Activated CD8-positive, alpha-beta T cell treated with anti-CD3 and anti-CD28 coated beads for 36 hours (primary cell): ENCODE measurements around the gene NOTCH3. TPM values are rescaled to one million over a fixed set of nuclear protein-coding genes. Genes with fewer than 3 reads are reported as not detected.

Experiments
- ATAC-seq: fragments of 200-7000 bp; cut with Tn5 transposase; one replicate; pipeline ENCODE4 v1.10.0; 2021; ENCODE audit warnings: mild to moderate bottlenecking, moderate library complexity
- CTCF ChIA-PET: fragments of 350-600 bp; sonication (Branson Sonifier 250); formaldehyde crosslinking; loops from one replicate; lab custom pipeline; 2021; ENCODE audit warnings: antibody characterized with exemption; lab: Charles Lee
- POLR2A ChIA-PET: fragments of 350-600 bp; sonication (Branson Sonifier 250); formaldehyde crosslinking; loops from one replicate; lab custom pipeline; 2021; ENCODE audit warnings: antibody characterized with exemption; lab: Charles Lee
- DNase-seq: peaks from one replicate; pipeline ENCODE4 v3.0.0-alpha.2; 2020
- H3K27ac Mint-ChIP-seq: one replicate; pipeline ENCODE4 v1.8.0; 2021; ENCODE audit warnings: mild to moderate bottlenecking, mixed read lengths
- H3K27me3 Mint-ChIP-seq: one replicate; pipeline ENCODE4 v1.8.0; 2021; ENCODE audit warnings: mixed read lengths
- H3K36me3 Mint-ChIP-seq: one replicate; pipeline ENCODE4 v1.8.0; 2021; ENCODE audit warnings: low read depth, mixed read lengths
- H3K4me1 Mint-ChIP-seq: one replicate; pipeline ENCODE4 v1.8.0; 2021; ENCODE audit warnings: low read depth, mixed read lengths
- H3K4me3 Mint-ChIP-seq: one replicate; pipeline ENCODE4 v1.8.0; 2021; ENCODE audit warnings: mild to moderate bottlenecking, moderate library complexity, mixed read lengths
- H3K9me3 Mint-ChIP-seq: one replicate; pipeline ENCODE4 v1.8.0; 2021; ENCODE audit warnings: mixed read lengths
- CTCF ChIP-seq: fragments of 200-600 bp; IDR thresholded peaks from one replicate; pipeline ENCODE4 v1.8.0; 2022; ENCODE audit warnings: antibody characterized with exemption, mild to moderate bottlenecking
- intact Hi-C: fragments of 100-400 bp; cut with micrococcal nuclease; formaldehyde crosslinking; loops from one replicate; pipeline ENCODE4 v1.10.0; 2022
- total RNA-seq, 2 experiments: library from RNA; stranded (reverse); gene quantifications; one replicate each; pipeline ENCODE4 v1.2.3, GENCODE V29; 2021

Gene NOTCH3
- total RNA-seq, 2 experiments from 2014 or later, result 0.16 TPM; not detected in 1

GRCh38 chr19:15237759-15238638 is 37.2 kb upstream of the NOTCH3 start:
- DNase-seq (no peak), ATAC-seq (no peak)
- intact Hi-C loops, result no loop called here
- Mint-ChIP-seq H3K4me1 (peaks cover 2% of the 10 kb centered on the region), H3K27ac (no peak overlapping the region), H3K9me3 (no peaks in the 10 kb centered on the region), H3K36me3 (peaks cover 32% of the 10 kb centered on the region), H3K4me3 (no peak overlapping the region), H3K27me3 (peaks cover 5% of the 10 kb centered on the region)
- TF ChIP-seq CTCF, result no peak
- CTCF ChIA-PET, result no interaction called here
- POLR2A ChIA-PET, result interaction anchor here (0.6 kb wide), 1 partner anchor 14 kb away, joined by 3 read pairs; no protein-coding TSS in a partner anchor

- H3K27ac Mint-ChIP-seq, result no peak overlapping the region
Observed at GRCh38 chr19:15236886-15237285, 36.1 kb upstream of the NOTCH3 start.

GRCh38 chr19:15235781-15236180 is 35.0 kb upstream of the NOTCH3 start:
- Mint-ChIP-seq H3K27ac (no peak overlapping the region), H3K4me3 (no peak overlapping the region), H3K4me1 (peaks cover 9% of the 10 kb centered on the region), H3K36me3 (peaks cover 28% of the 10 kb centered on the region), H3K9me3 (no peaks in the 10 kb centered on the region), H3K27me3 (peaks cover 20% of the 10 kb centered on the region)
- DNase-seq, result no peak
- CTCF ChIA-PET, result interaction anchor here (1.5 kb wide), 1 partner anchor 58 kb away, joined by 5 read pairs; no protein-coding TSS in a partner anchor
- ATAC-seq, result no peak
- POLR2A ChIA-PET, result interaction anchor here (0.7 to 1.4 kb wide), 2 partner anchors 12 to 125 kb away, joined by 3 read pairs; no protein-coding TSS in a partner anchor
- TF ChIP-seq CTCF, result no peak
- intact Hi-C loops, result no loop called here

More at GRCh38 chr19:15236886-15237285, 36.1 kb upstream of the NOTCH3 start:
- H3K4me1 Mint-ChIP-seq, result peaks cover 9% of the 10 kb centered on the region
- CTCF ChIA-PET, result interaction anchor here (1.5 kb wide), 1 partner anchor 59 kb away, joined by 5 read pairs; no protein-coding TSS in a partner anchor
- no peaks in the 10 kb centered on the region for H3K9me3 Mint-ChIP-seq
- ATAC-seq, result no peak
- intact Hi-C loops, result no loop called here
- H3K4me3 Mint-ChIP-seq, result no peak overlapping the region
- H3K36me3 Mint-ChIP-seq, result peaks cover 28% of the 10 kb centered on the region
- POLR2A ChIA-PET, result no interaction called here
- H3K27me3 Mint-ChIP-seq, result peaks cover 12% of the 10 kb centered on the region
- no peak for DNase-seq
- TF ChIP-seq CTCF, result no peak

GRCh38 chr19:15234431-15235130 is 33.8 kb upstream of the NOTCH3 start:
- Mint-ChIP-seq H3K36me3 (peaks cover 22% of the 10 kb centered on the region), H3K27ac (no peak overlapping the region), H3K27me3 (peaks cover 22% of the 10 kb centered on the region), H3K4me3 (no peak overlapping the region), H3K4me1 (peaks cover 9% of the 10 kb centered on the region), H3K9me3 (no peaks in the 10 kb centered on the region)
- TF ChIP-seq CTCF, result no peak
- intact Hi-C loops, result no loop called here
- no peak for DNase-seq
- no peak for ATAC-seq
- ChIA-PET CTCF (interaction anchor here (1.3 kb wide), 1 partner anchor 17 kb away, joined by 3 read pairs; no protein-coding TSS in a partner anchor), POLR2A (interaction anchor here (0.7 to 1.4 kb wide), 4 partner anchors 11 to 25 kb away, joined by 3 to 4 read pairs (median 3); no protein-coding TSS in a partner anchor)
